GM08714 (cell line): Measurements from ENCODE around the gene ART4.

Source experiments
- H3K4me3 ChIP-seq: fragments of 200-500 bp; sonication (Bioruptor generic); 2 replicates; pipeline ENCODE4 v1.5.1; 2014; ENCODE audit warnings: mild to moderate bottlenecking, low read length, inconsistent platforms
- ZNF274 ChIP-seq: IDR thresholded peaks from 2 replicates; pipeline ENCODE4 v1.6.1; 2012; ENCODE audit warnings: mild to moderate bottlenecking, low read depth, low read length

Gene ART4

GRCh38 chr12:14871886-14872285, 28.6 kb upstream of the ART4 start:
- TF ChIP-seq ZNF274, result no peak
- H3K4me3 ChIP-seq, result no peak overlapping the region

- H3K4me3 ChIP-seq, result no peak overlapping the region
- no peak for TF ChIP-seq ZNF274
These were observed 27.9 kb upstream of the ART4 start for GRCh38 chr12:14871247-14871646.

- no peak overlapping the region for H3K4me3 ChIP-seq
- TF ChIP-seq ZNF274, result no peak
These were observed 25.7 kb upstream of the ART4 start for GRCh38 chr12:14868916-14869506.

- no peak overlapping the region for H3K4me3 ChIP-seq
- no peak for TF ChIP-seq ZNF274
These were observed 17.2 kb upstream of the ART4 start for GRCh38 chr12:14860490-14860889.

- no peak for TF ChIP-seq ZNF274
- no peak overlapping the region for H3K4me3 ChIP-seq
These were observed 15.2 kb upstream of the ART4 start for GRCh38 chr12:14858513-14858912.

- no peak for TF ChIP-seq ZNF274
- no peak overlapping the region for H3K4me3 ChIP-seq
These were observed 11.4 kb upstream of the ART4 start for GRCh38 chr12:14854586-14855183.

- no peak overlapping the region for H3K4me3 ChIP-seq
- TF ChIP-seq ZNF274, result no peak
These were observed 10.6 kb upstream of the ART4 start for GRCh38 chr12:14853961-14854360.

- no peak for TF ChIP-seq ZNF274
- no peak overlapping the region for H3K4me3 ChIP-seq
These were observed 9.6 kb upstream of the ART4 start for GRCh38 chr12:14852880-14853279.

- H3K4me3 ChIP-seq, result no peak overlapping the region
- TF ChIP-seq ZNF274, result no peak
These were observed 7.8 kb upstream of the ART4 start for GRCh38 chr12:14850929-14851663.

- no peak overlapping the region for H3K4me3 ChIP-seq
- TF ChIP-seq ZNF274, result no peak
These were observed 6.3 kb upstream of the ART4 start for GRCh38 chr12:14849661-14850060.

- no peak overlapping the region for H3K4me3 ChIP-seq
- no peak for TF ChIP-seq ZNF274
These were observed 3.7 kb upstream of the ART4 start for GRCh38 chr12:14846876-14847580.

- H3K4me3 ChIP-seq, result no peak overlapping the region
- TF ChIP-seq ZNF274, result no peak
These were observed 2.8 kb upstream of the ART4 start for GRCh38 chr12:14846042-14846587.

- TF ChIP-seq ZNF274, result no peak
- no peak overlapping the region for H3K4me3 ChIP-seq
These were observed 2.0 kb upstream of the ART4 start for GRCh38 chr12:14845350-14845750.

- no peak for TF ChIP-seq ZNF274
- no peak overlapping the region for H3K4me3 ChIP-seq
These were observed 1.1 kb upstream of the ART4 start for GRCh38 chr12:14844401-14844800.
